GM21528 (cell line): ENCODE measurements around the gene RAPGEF5.

Source experiments
- ATAC-seq: cut with Tn5 transposase; IDR thresholded peaks from one replicate; pipeline ENCODE4 v1.9.1; 2021; ENCODE audit warnings: mild to moderate bottlenecking, moderate library complexity; ENCODE audit not compliant: unreplicated experiment, low FRiP score

Gene RAPGEF5, protein sequence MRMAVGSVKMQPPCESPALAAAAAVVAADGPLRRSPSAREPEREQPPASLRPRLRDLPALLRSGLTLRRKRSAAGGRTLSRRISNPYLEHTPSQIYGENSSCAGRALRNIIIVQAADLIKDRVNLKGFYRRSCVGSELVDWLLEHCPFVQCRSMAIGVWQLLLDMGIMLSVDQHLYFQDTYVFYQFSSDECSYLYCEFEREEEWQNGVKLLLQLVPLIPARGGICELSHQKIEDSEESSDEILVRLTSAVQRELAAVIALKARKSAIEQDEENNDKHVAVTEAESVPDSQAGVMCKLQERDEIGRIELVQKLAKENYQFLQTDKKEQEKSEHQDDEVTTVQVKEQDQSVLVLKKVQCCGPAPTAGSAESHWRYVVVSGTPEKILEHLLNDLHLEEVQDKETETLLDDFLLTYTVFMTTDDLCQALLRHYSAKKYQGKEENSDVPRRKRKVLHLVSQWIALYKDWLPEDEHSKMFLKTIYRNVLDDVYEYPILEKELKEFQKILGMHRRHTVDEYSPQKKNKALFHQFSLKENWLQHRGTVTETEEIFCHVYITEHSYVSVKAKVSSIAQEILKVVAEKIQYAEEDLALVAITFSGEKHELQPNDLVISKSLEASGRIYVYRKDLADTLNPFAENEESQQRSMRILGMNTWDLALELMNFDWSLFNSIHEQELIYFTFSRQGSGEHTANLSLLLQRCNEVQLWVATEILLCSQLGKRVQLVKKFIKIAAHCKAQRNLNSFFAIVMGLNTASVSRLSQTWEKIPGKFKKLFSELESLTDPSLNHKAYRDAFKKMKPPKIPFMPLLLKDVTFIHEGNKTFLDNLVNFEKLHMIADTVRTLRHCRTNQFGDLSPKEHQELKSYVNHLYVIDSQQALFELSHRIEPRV

DNA sequence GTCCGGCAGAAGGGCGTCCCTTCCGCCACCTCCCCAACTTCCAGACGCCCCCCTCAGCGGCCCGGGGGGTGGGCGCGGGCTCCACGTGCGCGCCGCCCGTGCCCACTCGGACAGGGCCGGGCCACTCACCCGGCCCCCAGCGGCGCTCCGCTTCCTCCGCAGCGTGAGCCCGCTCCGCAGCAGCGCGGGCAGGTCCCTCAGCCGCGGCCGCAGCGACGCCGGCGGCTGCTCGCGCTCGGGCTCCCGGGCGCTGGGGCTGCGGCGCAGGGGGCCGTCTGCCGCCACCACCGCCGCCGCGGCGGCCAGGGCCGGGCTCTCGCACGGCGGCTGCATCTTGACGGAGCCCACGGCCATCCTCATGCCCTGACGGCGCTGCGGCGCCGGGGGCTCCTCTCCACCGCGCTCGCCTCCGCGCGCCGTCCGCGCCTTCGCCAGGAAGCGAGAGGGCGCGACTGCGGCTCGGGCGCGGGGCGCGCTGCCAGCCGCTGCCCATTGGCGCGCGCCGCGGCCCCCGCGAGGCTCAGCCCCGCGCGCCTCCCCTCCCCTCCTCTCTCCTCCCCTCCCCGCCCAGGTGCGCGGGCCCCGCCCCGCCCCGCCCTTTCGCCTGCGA lies at the start of gene RAPGEF5:
RAPGEF5 (minus strand) TSS at position 454 of the 610 bp plus-strand sequence; CDS start at position 360, 94 bp downstream.
- peak; percentile 51 for ATAC-seq

DNA sequence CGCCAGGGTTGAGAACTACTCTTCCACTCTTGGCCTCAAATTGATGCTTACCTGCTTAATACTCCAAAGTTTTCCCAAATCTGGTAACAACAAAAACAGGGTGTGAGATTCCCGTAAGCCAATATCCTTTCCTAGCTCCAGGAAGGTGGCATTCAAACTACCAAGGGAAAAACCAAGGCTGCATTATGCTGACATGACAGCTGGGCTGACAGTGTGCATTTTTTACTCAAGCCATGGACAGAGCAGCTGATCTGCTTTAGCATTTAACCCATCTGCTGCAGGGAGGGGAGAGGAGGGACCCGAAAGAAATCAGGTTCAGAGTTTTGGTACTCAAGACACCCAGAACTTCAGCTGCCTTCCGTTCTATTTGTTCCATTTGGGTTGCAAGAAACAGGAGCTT lies 49.8 kb upstream of the RAPGEF5 start:
- ATAC-seq, result no peak

DNA sequence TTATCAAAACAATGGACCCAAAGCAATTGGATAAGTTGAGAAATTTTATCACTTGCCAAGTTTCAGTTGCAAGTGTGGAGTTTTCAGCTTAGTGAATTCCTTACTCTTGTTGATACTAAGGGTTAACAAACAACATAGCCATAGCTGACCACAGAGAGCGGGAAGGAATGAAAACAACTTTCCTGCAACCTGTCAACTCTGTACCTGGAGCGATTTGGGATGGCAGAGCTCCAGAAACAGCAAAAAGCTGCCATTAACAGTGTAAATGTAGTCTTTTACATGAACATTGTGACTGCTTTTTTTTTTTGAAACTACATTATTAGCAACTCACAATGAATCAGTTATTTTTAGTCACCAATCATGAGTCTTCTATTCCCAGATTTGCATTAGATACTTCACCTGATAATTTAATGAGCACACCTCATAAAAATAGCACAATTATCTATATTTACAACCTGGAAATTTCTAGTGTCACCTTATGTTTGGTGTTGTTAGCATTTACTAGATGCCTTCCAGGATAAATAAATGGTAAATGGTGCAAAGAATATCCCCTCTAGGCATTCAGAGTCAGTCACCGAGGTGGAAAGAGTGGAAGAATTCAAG lies 47.6 kb upstream of the RAPGEF5 start:
- ATAC-seq, result no peak

DNA sequence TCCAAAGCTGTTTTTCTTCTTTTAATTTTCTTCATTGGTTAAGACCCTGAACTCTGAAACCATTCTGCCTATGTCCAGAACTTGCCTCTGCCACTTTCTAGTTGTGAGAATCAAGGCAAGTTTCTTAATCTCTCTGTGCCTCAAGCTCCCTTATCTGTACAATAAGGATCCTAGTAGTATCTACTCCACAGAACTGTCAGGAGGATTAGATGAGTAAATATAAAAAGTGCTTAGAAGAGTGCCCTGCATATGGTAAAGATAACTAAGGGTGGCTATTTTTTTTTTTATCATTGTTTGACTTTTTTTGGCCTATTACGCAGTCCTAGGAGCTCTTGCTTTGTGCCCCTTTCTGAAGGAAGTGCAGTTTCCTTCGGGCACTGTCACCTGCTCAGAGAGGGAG lies 46.4 kb upstream of the RAPGEF5 start:
- ATAC-seq, result no peak

DNA sequence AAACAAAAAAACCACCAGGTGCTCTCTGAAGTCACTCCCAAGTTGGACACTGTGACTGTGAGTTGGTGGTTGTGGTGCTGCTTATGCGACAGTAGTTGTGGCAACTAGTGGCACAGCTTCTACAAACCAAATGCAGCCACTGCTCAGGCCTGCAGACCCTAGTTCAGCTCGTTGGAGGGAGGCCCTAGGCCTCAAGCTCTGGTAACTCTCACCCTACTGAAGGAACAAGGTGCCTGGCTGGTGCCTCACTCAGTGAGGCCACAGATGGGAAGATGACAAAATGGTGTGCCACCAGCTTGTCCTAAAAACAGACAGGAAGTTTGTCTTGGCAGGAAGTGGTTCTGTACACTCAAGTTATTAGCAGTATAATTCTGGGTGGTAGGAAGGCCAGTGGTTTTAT lies 45.3 kb upstream of the RAPGEF5 start:
- ATAC-seq, result peak; percentile 46

DNA sequence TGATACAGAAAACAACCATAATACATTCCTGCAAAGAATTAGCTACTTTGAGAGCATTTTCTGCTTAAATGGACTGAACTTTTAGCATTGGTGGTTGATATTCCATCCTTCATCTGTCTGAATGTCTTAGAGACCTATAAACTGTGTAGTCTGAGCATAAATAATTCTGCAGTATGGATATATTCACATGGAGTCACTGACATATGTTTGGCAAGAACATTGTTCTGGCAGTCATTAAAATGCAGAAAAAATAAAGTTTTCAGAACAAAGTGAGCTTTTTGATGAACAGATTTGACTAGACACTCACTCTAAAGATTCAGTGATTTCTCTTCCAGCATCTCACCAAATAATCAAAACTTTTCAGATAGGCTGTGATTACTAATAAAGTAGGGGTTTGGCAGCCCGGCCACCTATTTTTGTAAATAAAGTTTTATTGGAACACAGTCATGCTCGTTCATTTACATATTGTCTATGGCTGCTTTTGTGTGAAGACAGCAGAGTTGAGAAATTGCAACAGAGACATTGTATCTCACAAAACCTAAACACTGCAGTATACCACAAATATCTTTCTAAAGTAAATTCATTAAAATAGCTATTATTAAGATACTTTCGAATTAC lies 44.1 kb upstream of the RAPGEF5 start:
- no peak for ATAC-seq

DNA sequence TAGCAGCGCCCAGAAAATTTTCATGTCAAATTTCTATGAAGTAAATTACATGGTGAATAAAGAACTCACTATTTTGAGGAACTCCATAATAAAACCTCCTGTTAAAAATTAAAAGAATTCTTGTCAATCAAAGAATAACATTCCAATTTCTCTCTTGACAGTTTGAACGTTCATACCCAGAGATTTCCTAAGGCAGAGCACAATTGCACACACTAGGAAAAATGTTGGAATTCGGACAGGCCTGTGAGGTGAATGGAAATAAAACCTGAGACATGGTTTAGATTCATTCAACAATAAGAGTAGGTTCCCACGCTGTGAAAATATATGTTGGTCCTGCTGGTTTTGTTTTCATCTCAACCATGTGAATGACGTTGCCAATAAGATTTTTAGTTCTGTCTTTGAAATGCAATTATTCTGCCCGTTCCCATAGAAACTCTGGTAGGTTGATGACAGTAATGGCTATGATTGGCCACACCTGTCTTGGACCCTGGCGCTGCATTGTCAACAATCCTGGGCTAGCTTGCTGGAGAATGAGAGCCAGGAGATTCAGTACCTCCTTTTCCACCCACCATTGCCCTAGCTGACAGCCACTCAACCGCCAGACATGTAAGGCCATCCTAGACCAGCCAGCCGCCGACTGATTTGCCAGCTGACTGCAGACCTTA lies 43.3 kb upstream of the RAPGEF5 start:
- ATAC-seq, result no peak

DNA sequence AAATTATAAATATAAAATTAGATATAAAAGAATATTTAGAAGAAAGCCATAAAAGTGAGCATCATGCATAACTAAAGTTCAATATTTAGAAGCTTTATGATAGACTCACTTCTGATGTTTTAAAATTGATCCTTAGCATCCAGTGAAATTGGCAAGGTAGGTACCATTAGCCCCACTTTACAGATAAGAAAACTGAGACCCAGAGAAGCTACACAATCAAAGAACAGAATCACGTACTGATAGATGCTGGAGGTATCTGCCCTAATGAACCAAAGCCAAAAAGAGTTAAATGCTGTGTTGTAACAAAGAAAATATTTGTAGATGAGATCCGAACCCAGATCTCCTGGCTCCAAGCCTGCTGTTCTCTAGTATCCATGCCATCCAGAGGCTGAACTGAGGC lies 42.6 kb upstream of the RAPGEF5 start:
- ATAC-seq, result no peak

DNA sequence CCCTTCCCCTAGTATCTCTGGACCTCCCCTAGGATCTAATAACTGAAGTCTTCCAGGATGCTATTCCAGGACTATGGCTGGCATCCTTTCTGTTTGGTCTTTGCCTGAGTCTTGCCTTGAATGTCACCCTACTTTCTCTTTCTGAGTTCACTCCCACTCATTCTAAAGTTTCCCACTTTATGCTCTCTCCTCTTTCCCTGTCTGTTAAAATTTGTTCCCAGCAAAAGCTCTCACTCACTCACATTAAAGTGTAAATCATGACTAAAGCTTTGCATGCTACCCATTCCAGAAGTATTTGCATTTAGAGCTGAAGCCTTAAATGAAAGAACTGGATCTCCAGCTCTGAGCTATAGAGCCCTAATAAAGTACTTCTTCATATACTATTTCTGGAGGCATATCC lies 42.1 kb upstream of the RAPGEF5 start:
- no peak for ATAC-seq

DNA sequence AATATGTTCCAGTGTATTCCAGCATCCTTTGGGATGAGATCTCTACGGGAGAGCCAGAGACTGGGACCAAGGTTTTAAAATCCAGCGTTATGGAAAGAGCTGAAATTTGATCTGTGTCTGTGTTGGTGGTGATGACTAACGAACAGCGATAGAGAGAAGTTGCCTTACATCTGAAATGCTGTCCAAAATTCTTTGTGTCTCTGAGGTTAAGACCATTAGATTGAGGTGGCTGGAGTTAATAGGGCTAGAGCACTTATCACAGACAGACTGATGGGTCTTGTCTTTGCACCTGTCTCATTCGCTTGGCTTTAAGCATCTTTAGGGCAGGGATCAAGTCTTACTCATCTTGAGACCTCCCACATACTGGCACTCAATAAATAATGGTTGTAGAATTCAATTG lies 41.0 kb upstream of the RAPGEF5 start:
- no peak for ATAC-seq

DNA sequence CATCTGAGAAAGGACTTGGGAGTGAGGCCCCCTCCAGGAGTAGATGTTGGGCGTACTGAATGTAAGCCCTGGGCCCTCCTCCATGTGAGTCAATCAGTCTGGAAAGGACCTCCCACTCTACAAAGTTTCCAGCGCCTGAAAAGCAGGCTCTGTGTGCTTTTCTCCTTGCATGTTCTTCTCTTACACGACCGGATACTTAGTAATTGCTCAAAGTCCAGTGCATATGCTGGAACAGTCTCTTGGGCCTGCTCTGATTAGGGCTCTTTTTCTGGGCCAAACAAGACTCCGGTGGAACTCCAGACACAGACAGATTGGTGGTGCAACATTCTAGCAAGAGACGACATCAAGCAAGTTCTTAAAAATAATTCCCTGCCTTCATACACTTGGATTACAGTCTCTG lies 38.3 kb upstream of the RAPGEF5 start:
- no peak for ATAC-seq

DNA sequence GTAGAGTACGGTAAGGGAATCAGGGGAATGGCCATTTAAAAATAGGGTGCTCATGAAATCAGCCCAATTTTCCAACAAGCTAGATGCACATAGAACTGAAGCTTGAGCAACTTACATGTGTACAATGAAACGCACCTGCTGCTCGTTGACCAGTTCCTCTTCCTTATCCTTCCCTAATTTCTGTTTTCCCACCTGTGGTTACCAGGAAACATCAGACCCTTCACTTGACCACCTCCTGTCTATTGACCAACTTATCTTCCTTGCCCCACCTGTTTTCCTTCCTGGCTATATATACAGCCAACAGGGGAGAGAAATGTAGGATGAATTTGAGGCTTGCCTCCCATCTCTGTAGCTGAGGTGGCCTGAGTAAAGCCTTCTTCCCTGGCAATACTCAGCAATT lies 37.8 kb upstream of the RAPGEF5 start:
- ATAC-seq, result no peak

DNA sequence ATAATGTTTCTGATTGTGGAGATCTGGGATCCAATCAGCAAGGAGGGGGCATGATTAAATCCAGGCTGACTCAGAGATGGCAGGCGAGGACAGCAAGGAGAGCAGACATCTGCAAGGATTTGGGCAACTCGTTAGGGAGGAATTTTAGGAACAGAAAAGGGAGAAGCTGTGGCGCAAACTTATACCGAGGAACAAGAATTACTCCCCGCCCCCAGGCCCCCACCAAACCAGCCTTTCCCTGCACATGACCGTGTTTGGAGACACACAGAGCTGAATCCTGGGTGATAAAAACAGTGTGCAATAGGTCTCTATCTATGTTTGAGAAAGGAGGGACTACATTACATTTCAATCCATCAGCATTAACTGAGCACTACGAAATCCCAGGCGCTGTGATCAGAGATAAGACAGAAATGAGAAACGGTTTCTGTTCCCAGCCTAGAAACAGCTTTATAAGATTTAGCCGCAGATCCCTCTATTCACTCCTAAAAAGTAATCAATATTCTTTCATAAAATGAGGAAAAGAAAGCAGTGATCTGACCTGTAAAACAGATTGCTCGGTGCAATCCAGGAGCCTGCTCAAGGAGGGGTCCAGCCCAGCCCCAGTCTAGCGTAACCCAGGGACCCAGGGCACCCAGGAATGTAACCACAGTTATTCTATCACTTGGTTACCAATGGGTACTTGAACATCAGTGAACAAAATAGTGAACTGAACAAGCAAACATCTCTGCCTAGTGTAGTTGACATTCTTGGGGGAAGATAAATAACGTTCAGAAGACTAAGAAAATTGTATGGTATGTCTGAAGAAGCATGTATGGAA lies 37.2 kb upstream of the RAPGEF5 start:
- ATAC-seq, result no peak

DNA sequence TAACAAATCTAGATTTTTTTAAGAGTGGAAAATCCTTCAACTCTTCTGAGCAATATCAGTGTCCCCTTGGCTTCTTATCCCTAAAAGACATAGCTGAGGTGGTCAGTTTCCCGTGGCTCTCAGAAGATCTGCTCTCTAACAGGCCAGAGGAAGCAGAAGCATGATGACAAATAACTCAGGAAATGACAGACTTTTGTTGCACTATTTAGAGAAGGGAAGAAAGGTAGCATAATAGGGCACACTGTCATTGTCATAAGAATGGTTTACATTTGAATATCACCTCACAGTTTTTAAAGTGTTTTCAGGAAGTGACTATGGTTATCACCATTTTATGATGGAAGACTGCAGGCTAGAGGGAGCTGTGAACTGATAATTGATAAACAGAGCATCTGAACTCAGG lies 33.6 kb upstream of the RAPGEF5 start:
- no peak for ATAC-seq

DNA sequence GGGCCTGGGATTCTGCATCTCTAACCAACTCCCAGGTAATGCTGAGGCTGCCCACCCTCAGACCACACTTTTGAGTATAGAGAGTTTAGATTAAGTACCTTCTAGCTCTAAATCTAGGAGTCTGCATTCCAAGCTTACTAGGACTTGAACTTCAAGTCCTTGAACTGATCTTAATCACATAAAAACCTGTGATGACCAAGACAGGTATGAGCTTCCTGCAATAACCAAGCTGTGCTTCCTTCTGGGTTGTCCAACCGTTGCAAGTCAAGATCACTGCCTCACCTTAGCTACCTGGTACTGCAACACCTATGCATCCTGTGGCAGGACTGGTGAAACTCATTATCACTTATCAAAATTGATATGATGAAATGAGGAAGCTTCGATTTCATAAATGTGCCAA lies 32.9 kb upstream of the RAPGEF5 start:
- no peak for ATAC-seq

DNA sequence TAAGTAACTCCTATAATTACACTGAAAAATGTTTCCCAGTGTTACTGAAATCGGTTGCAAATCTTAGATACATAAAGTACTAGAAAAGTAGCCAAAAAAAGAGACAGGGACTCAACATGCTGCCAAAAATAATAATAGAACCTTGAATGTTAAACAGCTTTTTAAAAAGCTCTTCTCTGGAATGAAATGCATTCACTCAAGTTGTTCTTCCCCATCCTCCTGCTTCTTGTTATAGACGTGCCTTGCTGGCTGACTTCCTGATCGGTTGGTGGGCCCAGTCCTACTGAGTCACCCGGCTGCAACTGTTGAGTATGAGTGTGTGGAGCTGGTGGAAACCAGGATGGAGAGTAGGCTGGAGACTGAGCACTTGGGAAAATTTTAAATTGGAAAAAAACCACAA lies 30.6 kb upstream of the RAPGEF5 start:
- no peak for ATAC-seq

DNA sequence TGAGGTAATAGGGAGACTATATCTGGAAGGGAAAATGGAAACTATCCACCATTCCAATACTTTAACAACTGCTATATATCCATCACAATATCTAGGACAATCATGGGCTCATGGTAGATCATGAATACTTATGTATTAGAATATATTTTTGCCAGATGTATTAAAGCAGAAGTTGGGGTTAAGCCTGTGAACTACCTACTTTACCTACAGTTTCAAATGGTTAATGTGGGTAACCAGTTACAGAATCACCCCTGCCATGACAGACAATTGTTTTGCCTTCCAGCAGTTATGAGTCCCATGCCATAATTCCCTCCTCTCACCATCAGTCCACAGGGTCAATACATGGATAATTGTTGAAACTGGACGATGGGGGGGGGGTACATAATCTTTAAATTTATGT lies 29.9 kb upstream of the RAPGEF5 start:
- ATAC-seq, result peak; percentile 55

DNA sequence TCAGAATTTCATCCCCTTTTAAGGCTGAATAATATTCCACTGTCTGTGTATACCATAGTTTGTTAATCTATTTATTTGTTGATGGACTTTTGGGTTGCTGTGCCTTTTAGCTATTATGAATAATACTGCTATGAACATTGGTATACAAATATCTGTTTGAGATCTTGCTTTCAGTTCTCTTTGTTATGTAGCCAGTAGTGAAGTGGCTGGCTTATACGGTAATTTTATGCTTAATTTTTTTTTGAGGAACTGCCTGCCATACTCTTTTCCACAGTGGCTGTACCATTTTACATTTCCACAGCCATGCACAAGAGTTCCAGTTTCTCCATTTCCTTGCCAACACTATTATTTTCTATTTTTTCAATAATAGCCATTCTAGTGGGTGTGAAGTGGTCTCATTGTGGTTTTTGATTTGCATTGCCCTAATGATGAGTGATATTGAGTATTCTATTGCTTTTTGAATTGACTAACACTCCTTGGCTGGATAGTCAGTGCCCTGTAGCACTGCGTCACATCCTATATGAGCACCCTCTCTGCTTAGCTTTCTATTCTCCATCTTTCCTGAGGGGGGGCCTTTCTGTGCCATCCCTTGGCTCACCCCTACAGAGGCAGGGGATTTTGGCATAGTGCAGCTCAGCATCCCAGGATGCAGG lies 29.4 kb upstream of the RAPGEF5 start:
- ATAC-seq, result peak; percentile 72

DNA sequence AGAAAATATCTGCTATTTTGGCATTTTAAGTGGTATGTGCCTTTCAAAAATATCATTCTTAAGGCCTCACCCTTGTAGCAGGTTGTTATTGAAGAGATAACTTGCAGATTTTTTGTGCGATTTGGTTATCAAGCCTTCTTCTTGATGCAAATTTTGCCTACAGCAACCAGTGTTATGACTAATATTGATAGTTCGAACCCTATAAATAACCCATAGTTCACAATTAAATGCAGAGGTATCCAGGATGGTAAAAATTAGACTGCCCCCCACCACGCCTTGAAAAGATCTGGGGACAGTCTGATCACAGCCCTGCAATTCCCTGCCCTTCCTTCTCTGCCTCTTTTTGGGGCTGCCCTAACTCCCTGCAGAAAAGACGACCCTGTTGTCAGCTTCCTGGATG lies 28.4 kb upstream of the RAPGEF5 start:
- no peak for ATAC-seq
